Left hindlimb (tissue), 1 donor: Measurements from ENCODE around the gene ECPAS.
"Not testable (repeated sequence)": the region's sequence is repeated elsewhere in the genome, so short reads cannot be mapped to it uniquely, and the experiment has no call there.

ENCODE experiments used
- DNase-seq: peaks from one replicate; pipeline ENCODE4 v3.0.0-alpha.2; 2018

Gene ECPAS

DNA sequence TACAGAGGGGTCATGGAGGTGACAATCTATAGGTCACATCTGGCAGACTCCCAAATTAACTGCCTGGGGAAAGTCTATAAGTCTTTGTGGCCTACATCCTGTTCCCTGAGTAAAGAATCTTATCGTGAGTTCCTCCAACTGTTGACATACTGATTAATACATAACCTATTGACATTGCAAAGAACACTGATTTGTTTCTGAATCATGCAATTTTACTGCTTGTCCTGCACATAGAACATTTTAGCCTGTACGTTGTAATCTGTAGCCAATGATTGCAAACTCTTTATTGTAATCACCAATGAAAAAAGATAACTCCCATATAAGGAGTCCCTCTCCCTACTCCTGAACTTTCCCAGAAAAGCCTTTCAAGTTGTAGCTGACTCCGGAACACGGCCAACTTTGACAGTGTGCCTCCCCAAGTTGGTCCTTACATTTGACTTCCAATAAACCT lies 135.3 kb downstream of the ECPAS start:
- DNase-seq: no peak

DNA sequence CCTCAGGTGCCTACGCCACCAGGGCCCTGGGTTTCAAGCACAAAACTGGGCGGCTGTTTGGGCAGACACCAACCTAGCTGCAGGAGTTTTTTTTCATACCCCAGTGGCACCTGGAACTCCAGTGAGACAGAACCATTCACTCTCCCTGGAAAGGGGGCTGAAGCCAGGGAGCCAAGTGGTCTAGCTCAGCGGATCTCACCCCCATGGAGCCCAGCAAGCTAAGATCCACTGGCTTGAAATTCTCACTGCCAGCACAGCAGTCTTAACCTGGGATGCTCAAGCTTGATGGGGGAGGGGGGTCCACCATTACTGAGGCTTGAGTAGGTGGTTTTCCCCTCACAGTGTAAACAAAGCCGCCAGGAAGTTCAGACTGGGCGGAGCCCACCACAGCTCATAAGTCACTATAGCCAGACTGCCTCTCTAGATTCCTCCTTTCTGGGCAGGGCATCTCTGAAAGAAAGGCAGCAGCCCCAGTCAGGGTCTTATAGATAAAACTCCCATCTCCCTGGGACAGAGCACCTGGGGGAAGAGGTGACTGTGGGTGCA lies 149.8 kb downstream of the ECPAS start:
- not testable (repeated sequence) for DNase-seq

DNA sequence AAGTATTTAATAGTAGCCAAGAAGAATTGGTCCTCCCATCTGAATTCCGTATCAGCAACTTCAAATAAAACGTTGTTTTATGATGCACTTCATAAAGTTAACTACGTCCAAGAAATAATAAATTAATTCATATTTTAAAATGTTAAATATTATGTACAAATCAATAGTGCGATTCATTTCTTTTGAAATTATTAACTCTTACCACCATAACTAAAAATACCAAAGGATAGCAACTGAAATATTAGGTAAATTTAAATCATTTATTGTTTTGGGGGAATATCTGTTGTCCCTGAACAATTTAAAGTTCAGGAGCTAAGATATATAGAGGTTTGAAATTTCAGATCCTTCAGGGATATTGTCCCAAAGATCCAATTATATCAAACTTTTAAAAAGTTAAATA lies 154.1 kb downstream of the ECPAS start, which contains the start of gene OR2K2:
Gene OR2K2 (minus strand): TSS at position 101 of the 400 bp plus-strand sequence. CDS start 1,791 bp downstream, outside the sequence.
- no peak for DNase-seq

DNA sequence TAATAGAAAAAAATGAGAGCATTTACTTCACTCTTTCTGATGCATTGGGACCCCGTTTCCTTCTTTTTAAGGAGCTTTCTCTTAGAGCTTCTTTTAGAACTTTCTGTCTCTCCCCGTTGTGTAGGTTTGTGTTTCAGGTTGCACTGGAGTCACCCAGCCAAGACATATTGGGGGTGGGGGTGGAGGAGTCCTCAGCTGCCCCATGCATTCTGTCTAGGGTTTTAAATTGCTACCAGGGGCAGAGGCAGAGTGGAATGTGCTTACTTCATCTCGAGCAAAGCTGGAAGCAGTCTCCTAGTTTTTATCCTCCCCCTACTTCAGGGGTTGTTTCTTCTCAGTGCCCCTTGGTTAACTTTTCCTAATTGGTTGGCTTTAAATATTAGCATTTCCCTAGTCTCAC lies 163.6 kb downstream of the ECPAS start:
- DNase-seq: no peak

DNA sequence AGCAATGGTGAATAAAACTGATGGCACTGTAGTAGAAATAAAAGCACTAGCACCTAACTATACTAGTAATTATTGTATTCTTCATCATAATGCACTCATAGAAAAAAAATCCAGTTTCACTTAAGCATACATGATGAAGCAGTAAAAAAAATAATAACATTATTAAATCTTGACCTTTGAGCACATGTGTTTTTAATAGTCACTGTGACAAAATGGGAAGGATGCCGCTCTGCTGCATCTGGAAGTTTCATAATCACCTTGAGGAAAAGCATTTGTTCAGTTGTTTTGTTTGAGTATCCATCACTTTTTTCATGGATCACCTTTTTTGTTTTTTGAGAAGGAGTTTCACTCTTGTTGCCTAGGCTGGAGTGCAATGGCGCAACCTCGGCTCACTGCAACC lies 167.4 kb downstream of the ECPAS start:
- DNase-seq: no peak
